GM08714 (cell line): ENCODE measurements around the gene HES5.
"Not testable (repeated sequence)": the region's sequence is repeated elsewhere in the genome, so short reads cannot be mapped to it uniquely, and the experiment has no call there.

ENCODE experiments used
- H3K4me3 ChIP-seq: fragments of 200-500 bp; sonication (Bioruptor generic); 2 replicates; pipeline ENCODE4 v1.5.1; 2014; ENCODE audit warnings: mild to moderate bottlenecking, low read length, inconsistent platforms
- ZNF274 ChIP-seq: IDR thresholded peaks from 2 replicates; pipeline ENCODE4 v1.6.1; 2012; ENCODE audit warnings: mild to moderate bottlenecking, low read depth, low read length

Gene HES5

GRCh38 chr1:2556277-2556677, 26.2 kb upstream of the HES5 start, which contains the start of gene TNFRSF14:
TSS of gene TNFRSF14 (plus strand) at chr1:2556371. CDS start at chr1:2556665, 294 bp downstream.
- TF ChIP-seq ZNF274: no peak
- peak within 1 kb of the TSS; percentile 66; the same call in 1 of the 2 replicates for H3K4me3 ChIP-seq

- no peak for TF ChIP-seq ZNF274
- peak overlapping the region; percentile 66; the same call in 1 of the 2 replicates for H3K4me3 ChIP-seq
These were observed 25.7 kb upstream of the HES5 start for GRCh38 chr1:2555634-2556276.

- TF ChIP-seq ZNF274: no peak
- no peak overlapping the region; the same call in 1 of the 2 replicates for H3K4me3 ChIP-seq
These were observed 24.7 kb upstream of the HES5 start for GRCh38 chr1:2554621-2555387.

GRCh38 chr1:2553871-2554620, 24.0 kb upstream of the HES5 start:
- no peak overlapping the region for H3K4me3 ChIP-seq
- no peak for TF ChIP-seq ZNF274

GRCh38 chr1:2553076-2553475, 23.0 kb upstream of the HES5 start:
- H3K4me3 ChIP-seq: not testable (repeated sequence)

- TF ChIP-seq ZNF274: no peak
- no peak overlapping the region for H3K4me3 ChIP-seq
These were observed 22.1 kb upstream of the HES5 start for GRCh38 chr1:2552189-2552588.

GRCh38 chr1:2551544-2551943, 21.5 kb upstream of the HES5 start:
- not testable (repeated sequence) for H3K4me3 ChIP-seq

- H3K4me3 ChIP-seq: not testable (repeated sequence)
These were observed 20.3 kb upstream of the HES5 start for GRCh38 chr1:2550309-2550861.

GRCh38 chr1:2549367-2550029, 19.4 kb upstream of the HES5 start:
- H3K4me3 ChIP-seq: peak overlapping the region; percentile 18; the same call in 1 of the 2 replicates

- TF ChIP-seq ZNF274: no peak
These were observed 18.1 kb upstream of the HES5 start for GRCh38 chr1:2548068-2548589.

GRCh38 chr1:2547210-2548067, 17.4 kb upstream of the HES5 start:
- H3K4me3 ChIP-seq: peak overlapping the region; percentile 70; the same call in 1 of the 2 replicates
- no peak for TF ChIP-seq ZNF274

More at GRCh38 chr1:2548068-2548589, 18.1 kb upstream of the HES5 start:
- peak overlapping the region; percentile 70; the same call in 1 of the 2 replicates for H3K4me3 ChIP-seq

- peak overlapping the region; percentile 70; the same call in 1 of the 2 replicates for H3K4me3 ChIP-seq
- TF ChIP-seq ZNF274: no peak
These were observed 16.6 kb upstream of the HES5 start for GRCh38 chr1:2546515-2547209.
